ENCODE measurements around the gene MBP.

MBP gene

GRCh38 chr18:77115192-77115953, 17.2 kb downstream of the MBP start:
- Histone ChIP-seq H3K36me3 (ENCODE audit: control insufficient read depth in 5 of 5, insufficient read depth in 5 of 5, low read length in 5 of 5) (peaks cover 0 to 13% (median 0%) of the 10 kb centered on the region in 5 donors), H3K9ac (ENCODE audit: low read length in 5 of 5) (peak overlapping the region in 2 of 5 donors; percentile 63 to 66), H3K9me3 (ENCODE audit: control insufficient read depth in 5 of 5, low read length in 5 of 5) (no peaks in the 10 kb centered on the region), H3K27ac (ENCODE audit: low read depth, low read length) (peak overlapping the region; percentile 92), H3K4me3 (ENCODE audit: low read depth in 1 of 5, low read length in 5 of 5) (no peak overlapping the region), H3K27me3 (ENCODE audit: control insufficient read depth in 5 of 5, insufficient read depth in 4 of 5, low read length in 5 of 5) (peaks cover 0 to 3% (median 0%) of the 10 kb centered on the region in 5 donors), H3K4me1 (ENCODE audit: control insufficient read depth in 5 of 5, insufficient read depth in 5 of 5, low read length in 5 of 5) (peaks cover 6 to 51% (median 28%) of the 10 kb centered on the region in 5 donors)

- Histone ChIP-seq H3K9ac (ENCODE audit: low read length in 5 of 5) (peak overlapping the region in 4 of 5 donors; percentile 33 to 71 (median 50)), H3K27ac (ENCODE audit: low read depth, low read length) (peak overlapping the region; percentile 92), H3K36me3 (ENCODE audit: control insufficient read depth in 5 of 5, insufficient read depth in 5 of 5, low read length in 5 of 5) (peaks cover 0 to 13% (median 0%) of the 10 kb centered on the region in 5 donors), H3K4me1 (ENCODE audit: control insufficient read depth in 5 of 5, insufficient read depth in 5 of 5, low read length in 5 of 5) (peaks cover 6 to 50% (median 28%) of the 10 kb centered on the region in 5 donors), H3K9me3 (ENCODE audit: control insufficient read depth in 5 of 5, low read length in 5 of 5) (no peaks in the 10 kb centered on the region), H3K4me3 (ENCODE audit: low read depth in 1 of 5, low read length in 5 of 5) (no peak overlapping the region), H3K27me3 (ENCODE audit: control insufficient read depth in 5 of 5, insufficient read depth in 4 of 5, low read length in 5 of 5) (peaks cover 0 to 3% (median 0%) of the 10 kb centered on the region in 5 donors)
Observed at GRCh38 chr18:77114415-77115191, 18.0 kb downstream of the MBP start.

GRCh38 chr18:77114152-77114414, 18.5 kb downstream of the MBP start:
- Histone ChIP-seq H3K4me3 (ENCODE audit: low read depth in 1 of 5, low read length in 5 of 5) (no peak overlapping the region), H3K36me3 (ENCODE audit: control insufficient read depth in 5 of 5, insufficient read depth in 5 of 5, low read length in 5 of 5) (peaks cover 0 to 9% (median 0%) of the 10 kb centered on the region in 5 donors), H3K9ac (ENCODE audit: low read length in 5 of 5) (peak overlapping the region in 3 of 5 donors; percentile 33 to 71 (median 34)), H3K9me3 (ENCODE audit: control insufficient read depth in 5 of 5, low read length in 5 of 5) (no peaks in the 10 kb centered on the region), H3K27ac (ENCODE audit: low read depth, low read length) (peak overlapping the region; percentile 71), H3K27me3 (ENCODE audit: control insufficient read depth in 5 of 5, insufficient read depth in 4 of 5, low read length in 5 of 5) (peaks cover 0 to 3% (median 0%) of the 10 kb centered on the region in 5 donors), H3K4me1 (ENCODE audit: control insufficient read depth in 5 of 5, insufficient read depth in 5 of 5, low read length in 5 of 5) (peaks cover 6 to 50% (median 33%) of the 10 kb centered on the region in 5 donors)

DNA sequence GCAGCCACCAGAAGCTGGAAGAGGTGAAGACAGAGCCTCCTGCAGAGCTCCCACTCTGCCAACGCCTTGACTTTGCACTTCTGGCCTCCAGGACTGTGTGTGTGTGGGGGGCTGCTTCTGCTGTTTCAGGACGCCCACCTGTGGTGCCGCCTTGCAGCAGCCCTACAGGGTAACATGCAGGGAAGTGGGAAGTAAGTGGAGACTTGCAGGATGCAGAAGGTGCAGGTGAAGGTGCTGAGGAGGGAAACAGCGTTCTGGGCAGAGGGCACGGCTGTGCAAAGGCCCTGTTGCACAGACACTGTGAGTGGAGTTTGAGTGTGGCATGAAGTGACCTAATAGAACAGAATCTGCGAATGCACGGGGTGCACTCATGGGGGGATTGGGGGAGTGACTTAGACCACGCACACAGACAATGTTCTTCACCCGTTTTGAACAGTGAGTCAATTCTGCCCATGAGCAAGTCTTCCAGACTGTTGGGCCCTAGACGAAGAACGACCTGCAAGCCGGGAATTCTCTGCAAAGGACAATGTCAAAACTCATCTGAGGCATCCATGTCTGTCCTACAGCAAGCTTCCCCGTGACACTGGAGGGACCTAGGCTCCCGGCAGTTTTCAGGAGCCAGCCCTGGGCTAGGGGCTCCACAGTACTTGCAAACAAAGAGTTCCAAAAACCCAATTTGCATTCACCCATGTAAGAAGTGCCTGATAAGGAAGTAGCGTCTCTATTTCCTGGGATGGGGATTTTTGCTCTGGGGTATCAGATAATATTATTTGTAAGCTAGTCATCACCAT, 19.0 kb downstream of the MBP start:
- Histone ChIP-seq H3K27me3 (ENCODE audit: control insufficient read depth in 5 of 5, insufficient read depth in 4 of 5, low read length in 5 of 5) (peaks cover 0 to 3% (median 0%) of the 10 kb centered on the region in 5 donors), H3K27ac (ENCODE audit: low read depth, low read length) (peak overlapping the region; percentile 71), H3K9ac (ENCODE audit: low read length in 5 of 5) (peak overlapping the region in 2 of 5 donors; percentile 33 to 34), H3K4me3 (ENCODE audit: low read depth in 1 of 5, low read length in 5 of 5) (peak overlapping the region in 4 of 5 donors; percentile 13 to 49 (median 43)), H3K4me1 (ENCODE audit: control insufficient read depth in 5 of 5, insufficient read depth in 5 of 5, low read length in 5 of 5) (peaks cover 6 to 52% (median 38%) of the 10 kb centered on the region in 5 donors), H3K9me3 (ENCODE audit: control insufficient read depth in 5 of 5, low read length in 5 of 5) (no peaks in the 10 kb centered on the region), H3K36me3 (ENCODE audit: control insufficient read depth in 5 of 5, insufficient read depth in 5 of 5, low read length in 5 of 5) (peaks cover 0 to 7% (median 0%) of the 10 kb centered on the region in 5 donors)

- H3K9ac ChIP-seq (ENCODE audit: low read length in 5 of 5) = no peak overlapping the region
- peak overlapping the region in 2 of 5 donors; percentile 25 to 49 for H3K4me3 ChIP-seq (ENCODE audit: low read depth in 1 of 5, low read length in 5 of 5)
- H3K27me3 ChIP-seq (ENCODE audit: control insufficient read depth in 5 of 5, insufficient read depth in 4 of 5, low read length in 5 of 5) = peaks cover 0 to 3% (median 0%) of the 10 kb centered on the region in 5 donors
- H3K4me1 ChIP-seq (ENCODE audit: control insufficient read depth in 5 of 5, insufficient read depth in 5 of 5, low read length in 5 of 5) = peaks cover 6 to 60% (median 44%) of the 10 kb centered on the region in 5 donors
- H3K27ac ChIP-seq (ENCODE audit: low read depth, low read length) = peak overlapping the region; percentile 54
- H3K9me3 ChIP-seq (ENCODE audit: control insufficient read depth in 5 of 5, low read length in 5 of 5) = no peaks in the 10 kb centered on the region
- H3K36me3 ChIP-seq (ENCODE audit: control insufficient read depth in 5 of 5, insufficient read depth in 5 of 5, low read length in 5 of 5) = peaks cover 0 to 7% (median 0%) of the 10 kb centered on the region in 5 donors
Observed at GRCh38 chr18:77112747-77113092, 19.9 kb downstream of the MBP start.

GRCh38 chr18:77111951-77112746, 20.4 kb downstream of the MBP start:
- Histone ChIP-seq H3K27ac (ENCODE audit: low read depth, low read length) (peak overlapping the region; percentile 54), H3K9me3 (ENCODE audit: control insufficient read depth in 5 of 5, low read length in 5 of 5) (no peaks in the 10 kb centered on the region), H3K4me3 (ENCODE audit: low read depth in 1 of 5, low read length in 5 of 5) (peak overlapping the region in 4 of 5 donors; percentile 7 to 49 (median 30)), H3K4me1 (ENCODE audit: control insufficient read depth in 5 of 5, insufficient read depth in 5 of 5, low read length in 5 of 5) (peaks cover 10 to 66% (median 50%) of the 10 kb centered on the region in 5 donors), H3K36me3 (ENCODE audit: control insufficient read depth in 5 of 5, insufficient read depth in 5 of 5, low read length in 5 of 5) (peaks cover 0 to 7% (median 0%) of the 10 kb centered on the region in 5 donors), H3K9ac (ENCODE audit: low read length in 5 of 5) (peak overlapping the region in 3 of 5 donors; percentile 13 to 26 (median 13)), H3K27me3 (ENCODE audit: control insufficient read depth in 5 of 5, insufficient read depth in 4 of 5, low read length in 5 of 5) (peaks cover 0 to 3% (median 0%) of the 10 kb centered on the region in 5 donors)

DNA sequence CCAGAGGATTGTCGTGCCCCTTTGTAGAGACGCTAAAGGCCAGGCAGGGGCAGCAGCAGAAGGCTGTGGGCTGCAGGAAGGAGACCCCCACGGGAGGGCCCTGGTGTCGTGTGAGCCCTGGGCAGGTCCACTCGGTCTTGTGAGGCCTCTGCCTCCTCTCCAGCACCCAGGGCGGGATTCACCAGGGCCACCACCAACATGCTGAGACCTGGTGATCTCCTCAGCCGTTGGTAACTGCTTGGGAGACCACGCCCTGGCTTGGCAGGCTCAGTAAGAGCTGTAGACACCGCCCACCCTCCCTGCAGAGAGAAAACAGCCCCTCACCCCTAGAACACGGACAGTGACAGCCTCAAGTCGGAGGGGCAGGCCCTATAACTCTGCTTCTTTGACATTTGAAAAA, 21.1 kb downstream of the MBP start:
- Histone ChIP-seq H3K9ac (ENCODE audit: low read length in 5 of 5) (peak overlapping the region in 2 of 5 donors; percentile 13 to 26), H3K27me3 (ENCODE audit: control insufficient read depth in 5 of 5, insufficient read depth in 4 of 5, low read length in 5 of 5) (peaks cover 0 to 3% (median 0%) of the 10 kb centered on the region in 5 donors), H3K9me3 (ENCODE audit: control insufficient read depth in 5 of 5, low read length in 5 of 5) (no peaks in the 10 kb centered on the region), H3K36me3 (ENCODE audit: control insufficient read depth in 5 of 5, insufficient read depth in 5 of 5, low read length in 5 of 5) (peaks cover 0 to 6% (median 0%) of the 10 kb centered on the region in 5 donors), H3K27ac (ENCODE audit: low read depth, low read length) (peak overlapping the region; percentile 37), H3K4me1 (ENCODE audit: control insufficient read depth in 5 of 5, insufficient read depth in 5 of 5, low read length in 5 of 5) (peaks cover 11 to 70% (median 54%) of the 10 kb centered on the region in 5 donors), H3K4me3 (ENCODE audit: low read depth in 1 of 5, low read length in 5 of 5) (peak overlapping the region in 2 of 5 donors; percentile 12 to 17)

GRCh38 chr18:77110936-77111335, 21.6 kb downstream of the MBP start:
- H3K9me3 ChIP-seq (ENCODE audit: control insufficient read depth in 5 of 5, low read length in 5 of 5) = no peaks in the 10 kb centered on the region
- peaks cover 11 to 72% (median 58%) of the 10 kb centered on the region in 5 donors for H3K4me1 ChIP-seq (ENCODE audit: control insufficient read depth in 5 of 5, insufficient read depth in 5 of 5, low read length in 5 of 5)
- peaks cover 0 to 3% (median 0%) of the 10 kb centered on the region in 5 donors for H3K27me3 ChIP-seq (ENCODE audit: control insufficient read depth in 5 of 5, insufficient read depth in 4 of 5, low read length in 5 of 5)
- peak overlapping the region; percentile 37 for H3K27ac ChIP-seq (ENCODE audit: low read depth, low read length)
- no peak overlapping the region for H3K4me3 ChIP-seq (ENCODE audit: low read depth in 1 of 5, low read length in 5 of 5)
- no peak overlapping the region for H3K9ac ChIP-seq (ENCODE audit: low read length in 5 of 5)
- peaks cover 0 to 3% (median 0%) of the 10 kb centered on the region in 5 donors for H3K36me3 ChIP-seq (ENCODE audit: control insufficient read depth in 5 of 5, insufficient read depth in 5 of 5, low read length in 5 of 5)

GRCh38 chr18:77110400-77110799, 22.2 kb downstream of the MBP start:
- no peak overlapping the region for H3K27ac ChIP-seq (ENCODE audit: low read depth, low read length)
- H3K4me1 ChIP-seq (ENCODE audit: control insufficient read depth in 5 of 5, insufficient read depth in 5 of 5, low read length in 5 of 5) = peaks cover 11 to 77% (median 55%) of the 10 kb centered on the region in 5 donors
- no peak overlapping the region for H3K9ac ChIP-seq (ENCODE audit: low read length in 5 of 5)
- H3K36me3 ChIP-seq (ENCODE audit: control insufficient read depth in 5 of 5, insufficient read depth in 5 of 5, low read length in 5 of 5) = peaks cover 0 to 3% (median 0%) of the 10 kb centered on the region in 5 donors
- H3K9me3 ChIP-seq (ENCODE audit: control insufficient read depth in 5 of 5, low read length in 5 of 5) = no peaks in the 10 kb centered on the region
- H3K4me3 ChIP-seq (ENCODE audit: low read depth in 1 of 5, low read length in 5 of 5) = no peak overlapping the region
- peaks cover 0 to 3% (median 0%) of the 10 kb centered on the region in 5 donors for H3K27me3 ChIP-seq (ENCODE audit: control insufficient read depth in 5 of 5, insufficient read depth in 4 of 5, low read length in 5 of 5)

Data from subcutaneous abdominal adipose tissue (tissue), 5 donors.